Measurements from ENCODE around the gene HMGCS1. TPM values are rescaled to one million over a fixed set of nuclear protein-coding genes. Genes with fewer than 3 reads are reported as not detected.

The HMGCS1 gene
- total and polyA plus RNA-seq, 2 of the 13 experiments (the other 11 are each of a cell fraction or from before 2014, with no cell fraction given) = 56.8 to 318 TPM

DNA sequence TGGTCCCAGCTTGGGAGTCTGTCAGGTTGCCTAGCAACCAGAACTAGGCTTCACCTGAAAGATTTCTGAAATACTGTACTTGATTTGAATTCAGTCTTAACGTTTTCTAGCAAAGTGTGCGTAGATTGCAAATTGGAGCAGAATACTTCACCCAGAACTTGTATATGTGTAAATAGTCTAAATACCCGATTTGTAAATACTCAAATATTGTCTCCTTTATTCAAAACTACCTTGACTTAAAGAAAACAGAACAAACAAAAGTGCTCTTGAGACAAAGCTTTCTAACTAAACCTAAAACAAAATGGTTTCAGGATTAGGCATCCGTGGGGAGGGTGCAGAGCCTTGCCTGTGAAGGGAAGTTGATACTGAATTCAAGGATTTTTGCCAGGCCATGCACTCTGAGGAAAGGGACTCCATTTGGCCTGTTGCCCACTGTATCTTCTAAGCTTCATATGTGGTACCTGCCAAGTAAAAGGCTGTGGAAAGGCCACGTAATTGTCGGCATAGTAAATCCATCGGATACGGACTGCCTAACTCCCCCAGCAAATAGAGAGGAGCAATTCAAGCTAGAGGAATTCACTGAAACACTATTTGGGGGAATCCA lies 744 bp upstream of the HMGCS1 start:
- WGBS (ENCODE audit: low lambda C conversion rate) = 68% methylated on average over 8 of the region's 8 CpGs
- Histone ChIP-seq H3K4me2 (ENCODE audit: low read depth, low read length) (peak overlapping the region; percentile 49), H3K79me2 (ENCODE audit: insufficient read depth, low read length) (peaks cover 49% of the 10 kb centered on the region), H3K9ac (ENCODE audit: insufficient read depth, low read depth, low read length) (peak overlapping the region; percentile 56), H3K36me3 (replicated peaks in 1 of 2; ENCODE audit: control insufficient read depth in 1 of 2, insufficient read depth in 2 of 2, low read length in 2 of 2) (no peaks in the 10 kb centered on the region; a peak in 2 of 5 replicates), H3K27me3 (ENCODE audit: control insufficient read depth in 1 of 2, insufficient read depth in 2 of 2, low read length in 2 of 2) (no peaks in the 10 kb centered on the region; a peak in 1 of 5 replicates), H3K27ac (ENCODE audit: extremely low read length, insufficient read depth, low read length) (peak overlapping the region; percentile 91), H4K20me1 (ENCODE audit: insufficient read depth, low read length) (peaks cover 40% of the 10 kb centered on the region), H3K9me3 (ENCODE audit: low read length) (no peaks in the 10 kb centered on the region), H2AFZ (ENCODE audit: low read length) (no peak overlapping the region), H3K4me3 (replicated peaks in 1 of 3; ENCODE audit: insufficient read depth in 1 of 3, low read depth in 2 of 3, low read length in 3 of 3) (peak overlapping the region; percentile 17 to 34 (median 25); a peak in 4 of 6 replicates), H3K4me1 (ENCODE audit: insufficient read depth, low read length) (peaks cover 43% of the 10 kb centered on the region)
- POLR2A ChIA-PET = interaction anchor here (0.6 to 2.8 kb wide), 17 partner anchors 11 to 286 kb away, joined by 3 to 66 read pairs (median 6); partner anchors contain the start of genes C5orf34, CCL28, TMEM267 and ZNF131
- BruUV-seq (replicated peaks) = TSS peak; percentile 94
- CTCF ChIA-PET (ENCODE audit: low intra/inter-chr PET ratio, low total read pairs) = no interaction called here
- TF ChIP-seq DNMT1 (CRISPR knock-in tag; IDR thresholded peaks at IDR 0.05) (no peak), PHF8 (CRISPR knock-in tag; IDR thresholded peaks at IDR 0.05) (no peak), ZNF7 (CRISPR knock-in tag; IDR thresholded peaks at IDR 0.05) (no peak), PTBP1 (IDR thresholded peaks at IDR 0.05; ENCODE audit: low read depth, low read length, poor library complexity, severe bottlenecking) (no peak), ZBTB38 (CRISPR knock-in tag; IDR thresholded peaks at IDR 0.05) (peak; percentile 64; the same call in 1 of the 2 replicates), CREB1 (IDR thresholded peaks at IDR 0.05) (no peak), CREB1 (CRISPR knock-in tag; IDR thresholded peaks at IDR 0.05) (peak; percentile 88; the same call in 1 of the 2 replicates), POLR2AphosphoS5 (IDR thresholded peaks at IDR 0.05; ENCODE audit: low read depth, low read length) (peak; percentile 17; the same call in 1 of the 2 replicates), ZNF136 (CRISPR knock-in tag; IDR thresholded peaks at IDR 0.05; ENCODE audit: low read depth) (no peak), ZNF747 (CRISPR knock-in tag; IDR thresholded peaks at IDR 0.05; ENCODE audit: borderline replicate concordance) (no peak), ATF1 (CRISPR knock-in tag; IDR thresholded peaks at IDR 0.05) (peak; percentile 68; the same call in 1 of the 2 replicates), ZNF781 (CRISPR knock-in tag; IDR thresholded peaks at IDR 0.05; ENCODE audit: borderline replicate concordance, not compliant biosample characterization) (no peak), RFX1 (IDR thresholded peaks at IDR 0.05) (peak; percentile 86), RFX3 (CRISPR knock-in tag; IDR thresholded peaks at IDR 0.05) (peak; percentile 78; the same call in 1 of the 2 replicates)
- TF ChIP-seq, protein P1, sequence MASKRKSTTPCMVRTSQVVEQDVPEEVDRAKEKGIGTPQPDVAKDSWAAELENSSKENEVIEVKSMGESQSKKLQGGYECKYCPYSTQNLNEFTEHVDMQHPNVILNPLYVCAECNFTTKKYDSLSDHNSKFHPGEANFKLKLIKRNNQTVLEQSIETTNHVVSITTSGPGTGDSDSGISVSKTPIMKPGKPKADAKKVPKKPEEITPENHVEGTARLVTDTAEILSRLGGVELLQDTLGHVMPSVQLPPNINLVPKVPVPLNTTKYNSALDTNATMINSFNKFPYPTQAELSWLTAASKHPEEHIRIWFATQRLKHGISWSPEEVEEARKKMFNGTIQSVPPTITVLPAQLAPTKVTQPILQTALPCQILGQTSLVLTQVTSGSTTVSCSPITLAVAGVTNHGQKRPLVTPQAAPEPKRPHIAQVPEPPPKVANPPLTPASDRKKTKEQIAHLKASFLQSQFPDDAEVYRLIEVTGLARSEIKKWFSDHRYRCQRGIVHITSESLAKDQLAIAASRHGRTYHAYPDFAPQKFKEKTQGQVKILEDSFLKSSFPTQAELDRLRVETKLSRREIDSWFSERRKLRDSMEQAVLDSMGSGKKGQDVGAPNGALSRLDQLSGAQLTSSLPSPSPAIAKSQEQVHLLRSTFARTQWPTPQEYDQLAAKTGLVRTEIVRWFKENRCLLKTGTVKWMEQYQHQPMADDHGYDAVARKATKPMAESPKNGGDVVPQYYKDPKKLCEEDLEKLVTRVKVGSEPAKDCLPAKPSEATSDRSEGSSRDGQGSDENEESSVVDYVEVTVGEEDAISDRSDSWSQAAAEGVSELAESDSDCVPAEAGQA (IDR thresholded peaks at IDR 0.05; ENCODE audit: low read depth) = 0 out of 2 replicates have a peak, but pooled peaks have one; percentile 3
- TF ChIP-seq, protein P1 (CRISPR knock-in tag; IDR thresholded peaks at IDR 0.05; ENCODE audit: borderline replicate concordance) = no peak
- DNase-seq (ENCODE audit: low spot score) (no peak), FAIRE-seq (no peak), ATAC-seq (no peak)
- intact Hi-C loops (cut with micrococcal nuclease; ENCODE audit: unreplicated experiment) = loop anchor here (1.0 to 5.0 kb wide), 3 partner anchors 33 to 192 kb away; partner anchors contain the start of genes TMEM267 and ZNF131
- in situ Hi-C loops (cut with HindIII; ENCODE audit: extremely low pct_ligation_motif_present, low pct_unique_long_range_greater_than_20kb) = no loop called here
